NB4 (cell line): Measurements from ENCODE around the gene NDUFAF8.
A peak's percentile ranks its signal among the peaks of the same experiment; 100 is the strongest.

ENCODE experiments used
- DNase-seq: peaks from one replicate; pipeline ENCODE4 v3.0.0; 2010; ENCODE audit warnings: low read depth
- H3K4me3 ChIP-seq: one replicate; pipeline ENCODE4 v1.5.1; 2011; ENCODE audit warnings: mild to moderate bottlenecking, low read depth, low read length, moderate library complexity
- MYC ChIP-seq: IDR thresholded peaks from 2 replicates; pipeline ENCODE4 v1.6.1; 2011; ENCODE audit warnings: low read depth, low read length
- POLR2A ChIP-seq: IDR thresholded peaks from 2 replicates; pipeline ENCODE4 v1.6.1; 2011; ENCODE audit warnings: mild to moderate bottlenecking; ENCODE audit not compliant: insufficient read length; ENCODE audit errors: extremely low read depth
- TF ChIP-seq, protein P1 (sequence below): IDR thresholded peaks from one replicate; pipeline ENCODE4 v1.5.1; 2012; ENCODE audit warnings: low read depth, low read length
- TF ChIP-seq, protein P2 (sequence below): IDR thresholded peaks from 2 replicates; pipeline ENCODE4 v1.6.1; 2011; ENCODE audit warnings: low read depth, low read length

NDUFAF8 gene

DNA sequence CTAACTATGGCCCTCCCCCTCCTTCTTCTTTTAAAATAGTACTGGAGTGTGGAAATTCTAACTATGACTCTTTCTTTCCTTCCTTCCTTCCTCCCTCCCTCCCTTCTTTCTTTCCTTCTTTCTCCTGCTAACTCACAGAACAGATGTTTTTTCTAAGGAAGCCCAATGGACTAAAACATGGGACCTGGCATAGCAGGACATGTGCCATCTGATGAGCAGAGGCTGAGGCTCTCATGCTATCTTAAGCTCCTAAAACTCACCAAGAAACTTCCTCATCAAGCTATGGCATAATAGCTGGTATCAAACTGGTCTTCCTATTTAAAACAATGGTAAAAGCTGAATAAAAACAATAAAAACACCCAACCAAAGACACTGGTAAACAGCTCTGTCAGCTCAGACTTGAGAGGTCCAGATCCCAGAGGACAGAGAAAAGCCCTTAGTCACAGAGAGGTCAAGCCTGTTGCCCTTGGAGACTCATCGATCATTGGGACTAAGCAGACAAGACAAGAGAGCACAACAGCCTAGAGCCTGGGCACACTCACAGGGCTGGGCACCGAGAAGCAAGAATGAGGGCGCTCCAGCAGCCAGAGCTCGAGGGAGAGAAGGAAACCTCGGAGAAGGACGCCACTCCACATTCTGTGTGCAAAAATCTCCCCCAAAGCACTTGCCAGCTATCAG is 28.4 kb downstream of the NDUFAF8 start:
- TF ChIP-seq, protein P1, sequence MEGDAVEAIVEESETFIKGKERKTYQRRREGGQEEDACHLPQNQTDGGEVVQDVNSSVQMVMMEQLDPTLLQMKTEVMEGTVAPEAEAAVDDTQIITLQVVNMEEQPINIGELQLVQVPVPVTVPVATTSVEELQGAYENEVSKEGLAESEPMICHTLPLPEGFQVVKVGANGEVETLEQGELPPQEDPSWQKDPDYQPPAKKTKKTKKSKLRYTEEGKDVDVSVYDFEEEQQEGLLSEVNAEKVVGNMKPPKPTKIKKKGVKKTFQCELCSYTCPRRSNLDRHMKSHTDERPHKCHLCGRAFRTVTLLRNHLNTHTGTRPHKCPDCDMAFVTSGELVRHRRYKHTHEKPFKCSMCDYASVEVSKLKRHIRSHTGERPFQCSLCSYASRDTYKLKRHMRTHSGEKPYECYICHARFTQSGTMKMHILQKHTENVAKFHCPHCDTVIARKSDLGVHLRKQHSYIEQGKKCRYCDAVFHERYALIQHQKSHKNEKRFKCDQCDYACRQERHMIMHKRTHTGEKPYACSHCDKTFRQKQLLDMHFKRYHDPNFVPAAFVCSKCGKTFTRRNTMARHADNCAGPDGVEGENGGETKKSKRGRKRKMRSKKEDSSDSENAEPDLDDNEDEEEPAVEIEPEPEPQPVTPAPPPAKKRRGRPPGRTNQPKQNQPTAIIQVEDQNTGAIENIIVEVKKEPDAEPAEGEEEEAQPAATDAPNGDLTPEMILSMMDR = peak; percentile 1
- no peak for TF ChIP-seq MYC
- TF ChIP-seq, protein P2, sequence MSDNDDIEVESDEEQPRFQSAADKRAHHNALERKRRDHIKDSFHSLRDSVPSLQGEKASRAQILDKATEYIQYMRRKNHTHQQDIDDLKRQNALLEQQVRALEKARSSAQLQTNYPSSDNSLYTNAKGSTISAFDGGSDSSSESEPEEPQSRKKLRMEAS = peak; percentile 51
- peak; percentile 45 for DNase-seq
- peak overlapping the region; percentile 37 for H3K4me3 ChIP-seq

DNA sequence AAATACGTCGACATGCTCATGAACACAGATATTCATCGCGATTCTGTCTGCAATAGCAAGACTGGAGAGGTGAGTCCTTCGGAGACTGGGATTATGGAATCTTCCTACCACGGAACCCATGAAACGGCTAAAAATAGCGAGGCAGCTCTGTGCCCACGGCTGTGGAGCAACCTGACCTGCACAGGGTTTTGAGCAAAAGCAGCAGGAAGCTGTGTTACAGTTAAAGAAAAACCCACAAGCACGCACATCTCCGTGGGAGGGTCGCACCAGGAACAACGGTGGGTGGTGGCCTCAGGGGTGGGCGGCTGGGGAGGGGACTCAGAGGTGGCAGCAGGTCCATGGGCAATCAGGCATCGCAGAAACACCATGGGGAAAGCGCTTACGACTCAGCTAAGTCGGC is 31.2 kb downstream of the NDUFAF8 start:
- peak; percentile 92 for DNase-seq
- H3K4me3 ChIP-seq = peak overlapping the region; percentile 58
- TF ChIP-seq, protein P2 = no peak
- TF ChIP-seq MYC (no peak; the same call in 1 of the 2 replicates), POLR2A (no peak)
- TF ChIP-seq, protein P1 = no peak

DNA sequence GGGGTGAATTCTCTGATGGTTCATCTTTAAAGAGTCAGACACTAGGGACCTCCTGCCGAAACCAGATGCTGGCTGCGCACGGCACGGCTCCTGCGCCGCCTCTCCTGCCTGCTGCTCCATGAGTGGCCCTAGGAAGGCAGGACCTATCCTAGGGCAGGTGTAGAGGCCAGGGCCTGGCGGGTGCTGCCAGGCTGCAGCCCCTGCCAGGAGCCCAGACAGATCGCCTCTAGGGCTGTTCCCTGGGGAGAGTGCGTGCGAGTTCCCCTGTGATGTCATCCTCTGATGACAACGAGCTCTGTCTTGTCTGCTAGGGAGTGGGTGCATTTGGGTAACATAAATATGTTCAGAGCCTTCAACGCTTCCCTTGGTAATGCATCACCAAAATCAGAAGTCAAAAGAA is 32.1 kb downstream of the NDUFAF8 start:
- TF ChIP-seq, protein P2 = peak; percentile 63
- TF ChIP-seq POLR2A (peak; percentile 66), MYC (no peak)
- TF ChIP-seq, protein P1 = no peak
- peak; percentile 93 for DNase-seq
- H3K4me3 ChIP-seq = peak overlapping the region; percentile 58

DNA sequence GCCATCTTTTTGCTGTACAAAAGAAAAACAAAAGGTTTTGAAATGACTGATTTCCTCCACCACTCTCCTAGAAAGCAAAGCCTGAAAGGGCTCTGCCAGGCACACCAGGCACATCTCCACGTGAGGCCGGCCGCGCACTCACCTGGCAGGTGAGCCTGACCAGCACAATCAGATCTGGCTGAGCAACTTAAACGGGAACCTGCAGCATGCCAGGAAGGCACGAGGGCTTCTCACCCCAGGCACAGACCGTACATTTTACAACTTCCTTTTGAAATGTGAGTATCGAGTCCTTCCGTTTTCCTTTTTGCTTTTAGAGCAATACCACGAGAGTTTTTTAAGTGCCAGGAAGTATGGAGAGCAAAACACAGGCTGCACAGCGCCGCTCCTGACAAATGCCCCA is 33.5 kb downstream of the NDUFAF8 start:
- DNase-seq = peak; percentile 81
- TF ChIP-seq, protein P2 = peak; percentile 95
- TF ChIP-seq, protein P1 = no peak
- TF ChIP-seq MYC = peak; percentile 94
- TF ChIP-seq POLR2A = no peak
- no peak overlapping the region for H3K4me3 ChIP-seq

DNA sequence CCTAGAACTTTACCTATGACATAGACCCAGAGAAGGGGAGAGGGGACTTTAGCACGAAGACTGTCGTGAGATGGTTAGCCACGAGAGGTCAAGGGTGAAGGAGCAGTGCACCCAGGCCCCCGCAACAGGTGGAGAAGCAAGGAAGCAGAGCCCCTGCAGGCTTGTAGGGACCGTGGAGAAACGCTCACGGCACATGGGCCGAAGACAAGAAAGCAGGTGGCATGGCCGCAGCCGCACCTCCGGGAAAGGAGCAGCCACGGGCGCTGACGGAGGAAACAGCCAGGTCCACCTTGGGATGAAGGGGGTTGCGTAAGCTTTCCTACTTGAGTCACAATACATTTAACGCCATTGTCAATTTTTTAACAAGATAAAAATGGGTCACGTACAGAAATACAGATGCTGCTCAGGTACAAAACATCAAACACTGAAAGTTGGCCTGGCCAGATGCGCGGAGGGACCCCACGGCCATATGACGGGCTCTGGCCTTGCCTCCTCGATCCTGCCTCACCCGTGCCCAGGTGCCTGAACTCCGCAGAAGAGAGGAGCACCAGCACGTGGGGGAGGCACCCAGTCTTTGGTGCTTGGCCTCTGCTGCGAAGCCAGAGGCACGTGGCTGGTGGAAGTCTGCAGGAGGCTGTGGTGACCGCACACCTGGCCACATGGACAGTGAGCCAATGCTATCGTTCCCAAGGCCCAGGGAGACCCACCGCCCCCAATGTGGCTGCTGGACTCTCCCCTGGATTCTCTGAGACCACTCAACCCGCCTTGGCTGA is 34.8 kb downstream of the NDUFAF8 start:
- TF ChIP-seq, protein P1 = no peak
- TF ChIP-seq, protein P2 = no peak
- no peak for TF ChIP-seq POLR2A
- no peak for TF ChIP-seq MYC
- no peak overlapping the region for H3K4me3 ChIP-seq
- peak; percentile 44 for DNase-seq
